ENCODE measurements around the gene NECTIN3.

Gene NECTIN3

DNA sequence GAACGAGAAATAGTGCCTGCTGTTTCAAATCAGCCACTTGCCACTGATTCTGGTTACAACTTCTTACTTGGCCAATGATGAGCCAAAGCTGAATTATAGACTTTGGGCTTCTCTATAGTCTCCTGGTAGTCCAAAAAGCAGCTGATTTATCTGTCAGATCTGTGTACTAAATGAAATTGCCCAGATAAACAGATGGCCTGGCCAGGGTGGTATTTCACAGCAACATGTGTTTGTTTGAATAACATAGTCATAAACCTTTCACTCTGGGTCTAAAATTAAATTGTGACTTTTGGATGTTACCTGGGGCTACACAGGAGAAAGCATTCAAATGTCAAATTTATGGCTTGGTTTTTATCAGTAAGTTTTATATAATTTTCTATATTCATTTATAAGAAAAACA lies 147.0 kb downstream of the NECTIN3 start:
- no peaks in the 10 kb centered on the region for H3K4me1 ChIP-seq (ENCODE audit: low read length)
- no peak for TF ChIP-seq EZH2phosphoT487 (IDR thresholded peaks at IDR 0.05; ENCODE audit: low read depth)
- TF ChIP-seq, protein P1, sequence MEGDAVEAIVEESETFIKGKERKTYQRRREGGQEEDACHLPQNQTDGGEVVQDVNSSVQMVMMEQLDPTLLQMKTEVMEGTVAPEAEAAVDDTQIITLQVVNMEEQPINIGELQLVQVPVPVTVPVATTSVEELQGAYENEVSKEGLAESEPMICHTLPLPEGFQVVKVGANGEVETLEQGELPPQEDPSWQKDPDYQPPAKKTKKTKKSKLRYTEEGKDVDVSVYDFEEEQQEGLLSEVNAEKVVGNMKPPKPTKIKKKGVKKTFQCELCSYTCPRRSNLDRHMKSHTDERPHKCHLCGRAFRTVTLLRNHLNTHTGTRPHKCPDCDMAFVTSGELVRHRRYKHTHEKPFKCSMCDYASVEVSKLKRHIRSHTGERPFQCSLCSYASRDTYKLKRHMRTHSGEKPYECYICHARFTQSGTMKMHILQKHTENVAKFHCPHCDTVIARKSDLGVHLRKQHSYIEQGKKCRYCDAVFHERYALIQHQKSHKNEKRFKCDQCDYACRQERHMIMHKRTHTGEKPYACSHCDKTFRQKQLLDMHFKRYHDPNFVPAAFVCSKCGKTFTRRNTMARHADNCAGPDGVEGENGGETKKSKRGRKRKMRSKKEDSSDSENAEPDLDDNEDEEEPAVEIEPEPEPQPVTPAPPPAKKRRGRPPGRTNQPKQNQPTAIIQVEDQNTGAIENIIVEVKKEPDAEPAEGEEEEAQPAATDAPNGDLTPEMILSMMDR (IDR thresholded peaks at IDR 0.05; ENCODE audit: low read depth, low read length), result no peak

DNA sequence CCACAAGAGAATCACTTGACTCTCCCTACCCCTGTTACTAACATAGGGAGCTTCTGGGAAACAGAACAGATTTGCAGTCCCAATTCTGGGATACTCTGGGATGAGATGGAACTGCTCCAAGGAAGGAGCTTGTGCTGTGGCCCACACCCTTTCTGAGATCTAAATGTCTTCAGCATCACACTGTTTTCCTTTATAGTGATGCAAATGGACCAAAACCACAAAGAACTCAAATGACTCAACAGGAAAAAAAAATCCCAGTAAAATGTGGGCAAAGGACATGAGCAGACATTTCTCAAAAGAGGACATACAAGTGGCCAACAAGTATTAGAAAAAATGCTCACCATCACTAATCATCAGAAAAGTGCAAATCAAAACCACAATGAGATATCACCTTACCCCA lies 155.6 kb downstream of the NECTIN3 start:
- Histone ChIP-seq H3K4me3 (ENCODE audit: low read length) (no peak overlapping the region), H3K4me1 (ENCODE audit: low read length) (no peaks in the 10 kb centered on the region), H3K9me3 (ENCODE audit: insufficient read depth, low read length) (no peaks in the 10 kb centered on the region), H3K36me3 (replicated peaks; ENCODE audit: low read depth, low read length) (no peaks in the 10 kb centered on the region), H3K79me2 (ENCODE audit: low read length) (no peaks in the 10 kb centered on the region), H3K9ac (ENCODE audit: low read length) (no peak overlapping the region), H3K27ac (ENCODE audit: low read length) (no peak overlapping the region), H2AFZ (ENCODE audit: low read depth, low read length) (no peak overlapping the region), H4K20me1 (ENCODE audit: insufficient read depth, low read length) (no peaks in the 10 kb centered on the region), H3K27me3 (ENCODE audit: low read depth, low read length) (no peaks in the 10 kb centered on the region), H3K4me2 (ENCODE audit: low read length) (no peak overlapping the region)
- no peak for TF ChIP-seq EZH2phosphoT487 (IDR thresholded peaks at IDR 0.05; ENCODE audit: low read depth)
- TF ChIP-seq, protein P1 (IDR thresholded peaks at IDR 0.05; ENCODE audit: low read depth, low read length), result no peak

More for the DNA sequence above, 147.0 kb downstream of the NECTIN3 start:
- Histone ChIP-seq H3K4me2 (ENCODE audit: low read length) (no peak overlapping the region), H3K9ac (ENCODE audit: low read length) (no peak overlapping the region), H3K27ac (ENCODE audit: low read length) (no peak overlapping the region), H3K36me3 (replicated peaks; ENCODE audit: low read depth, low read length) (no peaks in the 10 kb centered on the region), H2AFZ (ENCODE audit: low read depth, low read length) (no peak overlapping the region), H3K79me2 (ENCODE audit: low read length) (no peaks in the 10 kb centered on the region), H4K20me1 (ENCODE audit: insufficient read depth, low read length) (no peaks in the 10 kb centered on the region), H3K4me3 (ENCODE audit: low read length) (no peak overlapping the region), H3K27me3 (ENCODE audit: low read depth, low read length) (no peaks in the 10 kb centered on the region), H3K9me3 (ENCODE audit: insufficient read depth, low read length) (no peaks in the 10 kb centered on the region)

DNA sequence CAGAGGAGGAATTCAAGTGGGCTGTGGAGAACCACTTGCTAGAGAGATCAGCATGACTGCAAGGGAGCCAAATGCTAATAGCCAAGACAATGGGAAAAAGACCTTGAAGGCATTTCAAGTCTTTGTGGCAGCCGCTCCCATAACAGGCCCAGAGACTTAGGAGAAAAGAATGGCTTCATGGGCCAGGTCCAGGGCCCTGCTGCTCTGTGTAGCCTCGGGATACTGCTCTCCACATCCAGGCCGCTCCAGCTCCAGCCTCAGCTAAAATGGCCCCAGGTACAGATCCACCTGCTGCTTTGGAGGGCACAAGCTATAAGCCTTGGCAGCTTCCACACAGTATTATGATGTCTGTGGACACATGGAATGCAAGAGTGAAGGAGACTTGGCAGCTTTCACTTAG lies 157.7 kb downstream of the NECTIN3 start:
- TF ChIP-seq EZH2phosphoT487 (IDR thresholded peaks at IDR 0.05; ENCODE audit: low read depth), result no peak
- TF ChIP-seq, protein P1 (IDR thresholded peaks at IDR 0.05; ENCODE audit: low read depth, low read length), result no peak

DNA sequence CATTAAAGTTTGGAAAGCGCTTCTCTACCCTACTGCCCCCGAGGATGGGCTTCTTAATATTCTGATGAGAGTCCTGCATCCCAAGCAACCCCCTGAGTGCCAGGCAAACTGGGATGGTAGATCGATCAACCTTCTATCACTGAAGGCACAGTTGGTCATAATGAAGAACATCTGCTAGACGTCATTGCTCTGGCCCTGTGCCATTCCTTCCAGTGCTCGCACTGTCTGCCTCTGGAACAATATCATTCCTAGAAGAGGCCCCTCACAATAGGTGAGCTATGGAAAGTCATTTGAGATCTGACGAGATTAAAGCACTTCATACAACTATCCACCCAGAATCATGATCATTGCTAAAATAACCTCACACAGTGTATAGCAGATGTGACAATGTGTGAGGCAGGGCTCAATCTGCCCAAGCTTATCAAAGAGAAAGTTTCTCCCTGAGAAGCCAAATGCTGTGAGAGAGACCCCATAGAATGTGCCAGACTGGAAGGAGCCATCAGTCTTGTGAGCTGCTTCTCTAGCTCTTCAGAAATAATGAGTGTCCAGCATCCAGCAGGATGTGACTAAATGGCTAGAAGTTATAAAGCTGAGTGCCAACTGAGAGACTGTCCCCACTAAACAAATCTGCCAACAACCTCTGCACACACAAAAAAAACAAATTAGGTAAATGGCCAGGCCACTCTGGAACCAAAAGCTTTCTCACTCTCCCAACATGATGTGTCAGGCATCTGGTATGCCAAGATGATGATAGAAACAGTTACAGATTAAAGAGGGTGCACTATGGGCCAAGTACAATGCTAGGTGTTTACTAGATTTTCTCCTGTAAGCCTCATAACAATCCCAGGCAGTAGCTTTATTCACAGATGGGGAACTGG lies 165.5 kb downstream of the NECTIN3 start:
- Histone ChIP-seq H4K20me1 (ENCODE audit: insufficient read depth, low read length) (no peaks in the 10 kb centered on the region), H3K27me3 (ENCODE audit: low read depth, low read length) (no peaks in the 10 kb centered on the region), H2AFZ (ENCODE audit: low read depth, low read length) (no peak overlapping the region), H3K4me1 (ENCODE audit: low read length) (no peaks in the 10 kb centered on the region), H3K9ac (ENCODE audit: low read length) (no peak overlapping the region), H3K27ac (ENCODE audit: low read length) (no peak overlapping the region), H3K4me2 (ENCODE audit: low read length) (no peak overlapping the region), H3K36me3 (replicated peaks; ENCODE audit: low read depth, low read length) (no peaks in the 10 kb centered on the region), H3K9me3 (ENCODE audit: insufficient read depth, low read length) (no peaks in the 10 kb centered on the region), H3K79me2 (ENCODE audit: low read length) (no peaks in the 10 kb centered on the region), H3K4me3 (ENCODE audit: low read length) (no peak overlapping the region)
- no peak for TF ChIP-seq EZH2phosphoT487 (IDR thresholded peaks at IDR 0.05; ENCODE audit: low read depth)
- TF ChIP-seq, protein P1 (IDR thresholded peaks at IDR 0.05; ENCODE audit: low read depth, low read length), result no peak

More for the DNA sequence above, 157.7 kb downstream of the NECTIN3 start:
- Histone ChIP-seq H3K4me3 (ENCODE audit: low read length) (no peak overlapping the region), H3K27me3 (ENCODE audit: low read depth, low read length) (no peaks in the 10 kb centered on the region), H3K79me2 (ENCODE audit: low read length) (no peaks in the 10 kb centered on the region), H3K9ac (ENCODE audit: low read length) (no peak overlapping the region), H2AFZ (ENCODE audit: low read depth, low read length) (no peak overlapping the region), H3K4me2 (ENCODE audit: low read length) (no peak overlapping the region), H3K9me3 (ENCODE audit: insufficient read depth, low read length) (no peaks in the 10 kb centered on the region), H4K20me1 (ENCODE audit: insufficient read depth, low read length) (no peaks in the 10 kb centered on the region), H3K36me3 (replicated peaks; ENCODE audit: low read depth, low read length) (no peaks in the 10 kb centered on the region), H3K27ac (ENCODE audit: low read length) (no peak overlapping the region), H3K4me1 (ENCODE audit: low read length) (no peaks in the 10 kb centered on the region)

Measured in OCI-LY3 (cell line).